ENCODE data around the gene EXOSC1. TPM values are rescaled to one million over a fixed set of nuclear protein-coding genes. Genes with fewer than 3 reads are reported as not detected.

The EXOSC1 gene
- polyA plus RNA-seq, 1 donor from 2014 or later = 33.5 TPM

- no peak for TF ChIP-seq EZH2 (IDR thresholded peaks at IDR 0.05; ENCODE audit: borderline replicate concordance, insufficient read depth, low read length, poor library complexity, severe bottlenecking)
- H3F3A ChIP-seq (ENCODE audit: insufficient read depth, low read length, poor library complexity, severe bottlenecking) = no peaks in the 10 kb centered on the region
- no peak overlapping the region for H3K4me3 ChIP-seq (ENCODE audit: low read length)
- H3K4me2 ChIP-seq (ENCODE audit: low read length) = no peak overlapping the region
- H2AFZ ChIP-seq (ENCODE audit: low read depth, low read length) = no peak overlapping the region
- no peak overlapping the region for H3K27ac ChIP-seq (ENCODE audit: low read length)
- peaks cover 4% of the 10 kb centered on the region for H3K36me3 ChIP-seq (ENCODE audit: insufficient read depth, low read length)
- H3K9ac ChIP-seq (ENCODE audit: low read length) = no peak overlapping the region
- H4K20me1 ChIP-seq (ENCODE audit: insufficient read depth) = no peaks in the 10 kb centered on the region
- H3K9me2 ChIP-seq (ENCODE audit: insufficient read depth, low read length) = no peaks in the 10 kb centered on the region
- no peaks in the 10 kb centered on the region for H3K79me2 ChIP-seq (replicated peaks; ENCODE audit: insufficient read depth, low read length)
- no peaks in the 10 kb centered on the region for H3K27me3 ChIP-seq (ENCODE audit: insufficient read depth, low read depth, low read length)
- H3K9me3 ChIP-seq (ENCODE audit: low read length) = no peaks in the 10 kb centered on the region
Measured at GRCh38 chr10:97468162-97468561, 22.4 kb upstream of the EXOSC1 start.

- Histone ChIP-seq H3K9me2 (ENCODE audit: insufficient read depth, low read length) (no peaks in the 10 kb centered on the region), H3K27me3 (ENCODE audit: insufficient read depth, low read depth, low read length) (no peaks in the 10 kb centered on the region), H3K36me3 (ENCODE audit: insufficient read depth, low read length) (peaks cover 4% of the 10 kb centered on the region), H3K9ac (ENCODE audit: low read length) (no peak overlapping the region), H3K79me2 (replicated peaks; ENCODE audit: insufficient read depth, low read length) (no peaks in the 10 kb centered on the region), H3K9me3 (ENCODE audit: low read length) (no peaks in the 10 kb centered on the region), H3K4me2 (ENCODE audit: low read length) (no peak overlapping the region), H3F3A (ENCODE audit: insufficient read depth, low read length, poor library complexity, severe bottlenecking) (no peaks in the 10 kb centered on the region), H2AFZ (ENCODE audit: low read depth, low read length) (no peak overlapping the region), H3K4me3 (ENCODE audit: low read length) (no peak overlapping the region), H3K27ac (ENCODE audit: low read length) (no peak overlapping the region), H4K20me1 (ENCODE audit: insufficient read depth) (no peaks in the 10 kb centered on the region)
- TF ChIP-seq REST (IDR thresholded peaks at IDR 0.05; ENCODE audit: borderline replicate concordance) (no peak), CTCF (IDR thresholded peaks at IDR 0.05; ENCODE audit: poor library complexity, severe bottlenecking) (no peak)
Measured at GRCh38 chr10:97466755-97467154, 20.9 kb upstream of the EXOSC1 start.

GRCh38 chr10:97465982-97466381 is 20.2 kb upstream of the EXOSC1 start:
- TF ChIP-seq EZH2 (IDR thresholded peaks at IDR 0.05; ENCODE audit: borderline replicate concordance, insufficient read depth, low read length, poor library complexity, severe bottlenecking) = no peak
- no peak for TF ChIP-seq TAF1 (IDR thresholded peaks at IDR 0.05; ENCODE audit: low read depth)
- no peak for TF ChIP-seq EP300 (conservative IDR thresholded peaks at IDR 0.05; ENCODE audit: poor library complexity, severe bottlenecking)
- TF ChIP-seq REST (IDR thresholded peaks at IDR 0.05; ENCODE audit: borderline replicate concordance) = no peak
- no peak for TF ChIP-seq POLR2AphosphoS5 (IDR thresholded peaks at IDR 0.05)
- no peak overlapping the region for H3K4me3 ChIP-seq (ENCODE audit: low read length)
- H3K27me3 ChIP-seq (ENCODE audit: insufficient read depth, low read depth, low read length) = no peaks in the 10 kb centered on the region
- no peak overlapping the region for H3K9ac ChIP-seq (ENCODE audit: low read length)
- H2AFZ ChIP-seq (ENCODE audit: low read depth, low read length) = no peak overlapping the region
- H3K4me2 ChIP-seq (ENCODE audit: low read length) = no peak overlapping the region
- no peaks in the 10 kb centered on the region for H3K9me2 ChIP-seq (ENCODE audit: insufficient read depth, low read length)
- H3F3A ChIP-seq (ENCODE audit: insufficient read depth, low read length, poor library complexity, severe bottlenecking) = no peaks in the 10 kb centered on the region
- no peaks in the 10 kb centered on the region for H3K9me3 ChIP-seq (ENCODE audit: low read length)
- no peaks in the 10 kb centered on the region for H3K79me2 ChIP-seq (replicated peaks; ENCODE audit: insufficient read depth, low read length)
- no peaks in the 10 kb centered on the region for H4K20me1 ChIP-seq (ENCODE audit: insufficient read depth)
- peaks cover 4% of the 10 kb centered on the region for H3K36me3 ChIP-seq (ENCODE audit: insufficient read depth, low read length)
- H3K27ac ChIP-seq (ENCODE audit: low read length) = no peak overlapping the region
